HG03432 (cell line): ENCODE measurements around the gene SNORC.

Experiments used
- ATAC-seq: cut with Tn5 transposase; IDR thresholded peaks from one replicate; pipeline ENCODE4 v1.9.1; 2021; ENCODE audit warnings: mild to moderate bottlenecking, moderate library complexity; ENCODE audit not compliant: unreplicated experiment

The SNORC gene

GRCh38 chr2:232880764-232881351 is 10.8 kb downstream of the SNORC start:
- no peak for ATAC-seq

DNA sequence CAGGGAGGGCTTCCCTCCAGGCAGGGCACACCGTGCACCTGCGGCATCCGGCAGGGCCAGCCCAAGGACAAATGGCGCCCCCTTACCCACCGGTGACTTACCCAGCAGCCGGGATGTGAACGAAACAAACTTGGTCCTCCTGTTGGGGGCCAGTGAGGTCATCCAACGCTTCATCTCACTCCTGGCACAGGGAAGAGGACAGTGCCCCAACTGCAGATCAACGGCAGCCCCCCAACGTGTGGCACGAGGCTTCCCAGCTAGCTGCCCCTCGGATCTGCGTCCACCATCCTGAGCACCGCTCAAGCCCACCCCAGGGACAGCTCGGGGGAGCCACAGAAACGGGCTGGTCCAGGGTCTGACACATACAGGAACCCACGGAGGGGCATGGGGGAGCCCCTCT is 12.0 kb downstream of the SNORC start:
- ATAC-seq: no peak

- ATAC-seq: no peak
Measured at GRCh38 chr2:232882505-232883115, 12.5 kb downstream of the SNORC start.

GRCh38 chr2:232883116-232883721 is 13.2 kb downstream of the SNORC start:
- ATAC-seq: no peak

- ATAC-seq: no peak
Measured at GRCh38 chr2:232884001-232884421, 13.9 kb downstream of the SNORC start.

- no peak for ATAC-seq
Measured at GRCh38 chr2:232884549-232885263, 14.6 kb downstream of the SNORC start.

GRCh38 chr2:232885264-232885961 is 15.3 kb downstream of the SNORC start:
- no peak for ATAC-seq

DNA sequence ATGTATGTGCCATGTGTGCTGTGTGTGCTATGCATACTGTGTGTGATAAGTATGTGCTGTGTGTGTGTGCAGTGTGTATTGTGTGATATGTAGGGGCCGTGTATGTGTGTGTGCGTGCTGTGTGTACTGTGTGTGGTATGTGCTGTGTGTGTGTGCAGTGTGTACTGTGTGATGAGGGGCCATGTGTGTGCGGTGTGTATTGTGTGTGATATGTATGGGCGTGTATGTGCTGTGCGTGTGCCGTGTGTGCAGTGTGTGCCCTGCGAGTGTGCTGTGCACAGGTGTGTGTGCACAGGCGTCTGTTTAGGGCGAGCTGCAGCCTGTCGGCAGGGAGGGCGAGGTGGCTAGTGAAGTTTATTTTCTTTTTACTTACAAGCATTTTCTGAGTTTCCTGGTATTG is 16.1 kb downstream of the SNORC start:
- no peak for ATAC-seq

DNA sequence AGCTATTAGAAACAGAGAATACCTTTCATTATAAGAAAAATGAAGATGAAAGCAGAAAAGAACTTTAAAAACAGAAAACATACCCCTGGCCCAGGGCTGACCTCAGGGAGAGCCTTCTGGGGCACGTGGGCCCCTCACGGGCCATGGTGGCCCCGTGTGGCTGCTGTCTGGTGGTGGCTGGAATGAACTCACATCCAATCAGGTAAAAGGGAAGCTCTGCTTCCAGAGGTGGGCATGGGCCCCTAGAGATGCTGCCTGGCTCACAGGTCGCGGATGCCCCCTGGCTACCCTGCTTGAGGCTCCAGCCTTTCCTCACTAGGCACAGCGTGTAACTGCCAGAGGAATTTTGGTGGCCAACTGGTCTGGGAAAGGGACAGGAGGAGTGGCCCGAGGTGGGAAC is 16.6 kb downstream of the SNORC start:
- no peak for ATAC-seq

DNA sequence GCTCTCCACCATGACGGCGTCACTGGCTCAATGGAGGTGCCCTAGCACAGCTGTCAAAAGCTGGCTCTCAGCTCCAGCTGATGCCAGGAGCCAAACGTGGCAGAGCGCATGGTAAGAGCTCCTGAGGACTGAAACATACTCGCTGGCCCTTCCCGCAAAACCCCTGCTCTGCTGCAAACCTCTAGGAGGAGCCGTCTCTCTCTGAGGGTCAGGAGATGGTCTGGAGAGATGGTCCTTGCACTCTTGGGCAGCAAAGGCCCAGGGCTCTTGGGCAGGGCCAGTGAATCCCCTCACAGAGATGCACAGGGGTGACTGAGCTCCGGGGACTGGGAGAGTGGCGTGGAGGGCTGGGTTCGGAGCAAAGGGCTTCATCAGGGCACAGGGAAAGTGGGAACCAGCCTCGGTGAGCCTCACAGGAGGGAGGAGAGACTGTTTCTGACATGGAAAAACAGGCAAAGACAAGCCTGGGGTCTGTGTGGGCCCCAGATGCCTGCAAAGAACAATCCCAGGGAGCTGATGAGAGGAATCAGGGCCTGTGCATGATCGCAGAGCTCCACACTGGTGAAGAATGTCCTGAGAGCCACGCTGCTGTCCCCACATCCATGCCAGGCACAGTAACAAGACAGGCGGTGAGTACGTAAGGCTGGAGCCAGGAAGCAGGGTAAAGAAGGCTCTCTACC is 17.2 kb downstream of the SNORC start:
- ATAC-seq: no peak

DNA sequence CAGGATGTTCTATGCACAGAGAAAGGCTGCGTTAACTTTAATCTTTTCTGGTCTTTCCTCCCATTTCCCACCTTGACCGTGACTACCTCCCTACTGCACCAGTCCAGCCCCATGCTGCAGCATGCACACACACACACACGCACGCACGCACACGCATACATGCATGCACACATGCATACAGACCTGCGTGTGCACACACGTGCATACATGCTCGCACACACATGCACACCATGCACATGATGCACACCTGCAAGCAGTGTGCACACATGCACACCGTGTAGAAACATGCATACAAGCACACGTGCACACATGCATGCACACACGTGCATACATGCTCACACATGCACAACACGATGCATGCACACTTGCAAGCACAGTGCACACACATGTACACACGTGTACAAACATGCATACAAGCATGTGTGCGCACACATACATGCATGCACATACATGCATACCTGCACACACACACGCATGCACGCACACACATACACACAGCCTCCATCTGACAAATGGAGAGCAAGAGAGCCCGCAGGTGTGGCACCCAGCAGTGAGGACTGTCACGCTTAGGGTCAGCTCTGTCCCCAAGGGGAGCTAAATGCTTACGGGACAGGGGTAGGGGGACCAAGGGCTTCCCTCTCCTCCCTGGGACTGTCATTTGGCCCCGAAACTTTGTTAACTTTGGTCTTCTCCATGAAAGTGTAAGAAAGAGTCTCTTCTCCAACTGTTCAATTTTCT is 18.2 kb downstream of the SNORC start:
- no peak for ATAC-seq

GRCh38 chr2:232888839-232889529 is 18.9 kb downstream of the SNORC start:
- ATAC-seq: no peak

DNA sequence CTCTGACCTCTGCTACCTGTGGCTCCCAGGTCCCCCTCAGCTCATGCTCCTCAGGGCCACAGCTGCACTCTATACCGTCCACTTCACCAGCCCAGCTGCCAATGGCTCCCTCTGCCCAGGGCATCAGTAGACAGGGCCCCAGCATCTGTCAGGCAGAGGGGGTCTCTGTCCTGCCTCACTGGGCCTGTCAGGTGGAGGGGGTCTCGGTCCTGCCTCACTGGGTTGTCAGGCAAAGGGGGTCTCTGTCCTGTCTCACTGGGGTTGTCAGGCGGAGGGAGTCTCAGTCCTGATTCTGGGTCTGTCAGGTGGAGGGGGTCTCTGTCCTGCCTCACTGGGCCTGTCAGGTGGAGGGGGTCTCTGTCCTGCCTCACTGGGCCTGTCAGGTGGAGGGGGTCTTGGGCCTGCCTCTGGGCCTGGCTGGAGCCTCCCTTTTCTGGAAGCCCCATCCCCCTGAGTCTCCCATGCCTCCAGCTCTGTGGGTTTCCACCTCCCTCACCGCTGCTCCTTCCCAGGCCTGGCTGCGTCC is 19.9 kb downstream of the SNORC start:
- no peak for ATAC-seq

GRCh38 chr2:232890536-232890895 is 20.5 kb downstream of the SNORC start:
- ATAC-seq: no peak

DNA sequence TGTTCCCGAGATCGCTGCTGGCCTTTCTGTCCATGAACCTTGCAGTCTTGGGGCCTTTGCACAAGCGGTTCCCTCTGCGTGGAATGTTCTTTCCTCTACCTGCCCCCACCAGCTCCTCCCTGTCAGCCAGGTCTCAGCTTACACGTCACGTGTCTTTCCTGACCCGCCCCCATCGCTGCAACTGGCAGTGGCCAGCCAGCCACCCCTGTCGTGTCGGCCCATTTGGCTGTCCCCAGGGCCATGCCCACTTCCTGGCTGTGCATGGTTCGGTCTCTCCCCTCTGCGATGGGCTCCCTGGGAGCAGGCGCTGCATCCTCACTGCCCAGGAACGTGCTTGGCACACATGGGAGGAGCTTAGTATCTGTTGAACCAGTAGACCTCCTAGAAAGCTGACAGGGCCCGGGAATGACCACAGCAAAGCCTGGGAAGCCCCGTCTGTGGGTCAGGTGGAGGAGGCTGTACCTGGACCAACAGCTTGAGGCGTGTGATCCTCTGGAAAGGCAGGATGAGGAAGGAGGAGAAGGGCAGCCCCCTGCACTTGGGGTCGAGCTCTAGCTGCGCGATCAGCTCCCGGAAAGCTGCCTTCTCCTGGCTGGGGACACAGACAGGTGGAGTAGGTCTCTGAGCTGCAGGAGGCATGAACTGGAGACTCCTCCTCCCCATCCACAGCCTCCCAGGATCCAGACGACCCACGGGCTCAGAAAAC is 21.0 kb downstream of the SNORC start:
- ATAC-seq: no peak

DNA sequence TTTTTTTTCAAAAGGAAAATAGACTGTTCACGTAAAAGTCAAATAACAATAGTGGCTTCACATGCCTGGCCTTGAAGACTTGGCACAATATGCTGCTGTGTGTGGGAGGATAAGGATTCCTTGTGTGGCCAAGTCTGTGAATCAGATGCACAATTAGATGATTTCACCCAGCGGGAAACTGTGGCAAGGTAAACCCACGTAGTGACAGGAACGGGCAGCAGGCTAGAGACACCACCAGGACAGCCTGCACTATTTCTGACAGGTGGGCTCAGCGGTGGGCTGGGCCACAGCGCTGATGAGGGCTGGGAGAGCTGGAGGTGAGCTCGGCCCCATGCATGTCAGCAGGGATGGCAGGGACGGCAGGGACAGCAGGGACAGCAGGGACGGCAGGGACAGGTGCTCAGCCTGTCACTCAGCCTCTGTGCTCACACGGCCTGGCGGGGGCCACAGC is 21.6 kb downstream of the SNORC start:
- no peak for ATAC-seq

GRCh38 chr2:232892221-232892620 is 22.2 kb downstream of the SNORC start:
- ATAC-seq: no peak

- no peak for ATAC-seq
Measured at GRCh38 chr2:232892843-232893242, 22.8 kb downstream of the SNORC start.

DNA sequence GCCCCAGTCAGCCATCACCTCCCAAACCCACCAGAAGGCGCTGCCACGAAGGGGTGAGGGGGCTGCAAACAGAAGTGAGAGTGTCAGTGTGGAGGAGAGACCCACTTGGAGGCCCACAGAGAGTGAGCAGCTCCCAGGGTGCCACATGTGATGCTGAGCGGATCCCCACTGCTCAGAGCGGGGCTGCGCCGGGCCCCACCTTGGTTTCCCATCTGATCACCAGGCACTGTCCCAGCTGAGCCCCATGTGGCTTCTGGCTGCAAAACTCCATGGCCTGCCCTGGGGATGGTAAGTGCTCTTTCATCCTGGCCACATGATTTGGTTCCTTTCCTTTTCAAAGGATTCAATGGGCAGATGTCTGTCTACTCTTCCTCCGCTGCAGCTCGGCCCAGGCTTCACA is 23.8 kb downstream of the SNORC start:
- ATAC-seq: no peak
